ENCODE measurements around the gene PHF12.
A peak's percentile ranks its signal among the peaks of the same experiment; 100 is the strongest.

The PHF12 gene

GRCh38 chr17:28912938-28913333 lies 38.4 kb downstream of the PHF12 start:
- no peak for TF ChIP-seq CTCF (IDR thresholded peaks at IDR 0.05; ENCODE audit: control insufficient read depth, extremely low read depth, insufficient read depth)
- no peak for DNase-seq (ENCODE audit: low read depth)
- no peak overlapping the region for H3K4me3 ChIP-seq (ENCODE audit: low read depth, low read length)

GRCh38 chr17:28912281-28912937 lies 38.9 kb downstream of the PHF12 start:
- H3K4me3 ChIP-seq (ENCODE audit: low read depth, low read length): no peak overlapping the region
- peak; percentile 20; the same call in 1 of the 2 replicates for TF ChIP-seq CTCF (IDR thresholded peaks at IDR 0.05; ENCODE audit: control insufficient read depth, extremely low read depth, insufficient read depth)
- DNase-seq (ENCODE audit: low read depth): no peak

- no peak for TF ChIP-seq CTCF (IDR thresholded peaks at IDR 0.05; ENCODE audit: control insufficient read depth, extremely low read depth, insufficient read depth)
- H3K4me3 ChIP-seq (ENCODE audit: low read depth, low read length): no peak overlapping the region
- DNase-seq (ENCODE audit: low read depth): no peak
These were observed 39.8 kb downstream of the PHF12 start for GRCh38 chr17:28911411-28912045.

GRCh38 chr17:28910534-28910933 lies 40.8 kb downstream of the PHF12 start:
- TF ChIP-seq CTCF (IDR thresholded peaks at IDR 0.05; ENCODE audit: control insufficient read depth, extremely low read depth, insufficient read depth): no peak
- no peak overlapping the region for H3K4me3 ChIP-seq (ENCODE audit: low read depth, low read length)
- no peak for DNase-seq (ENCODE audit: low read depth)

- DNase-seq (ENCODE audit: low read depth): peak; percentile 52
- H3K4me3 ChIP-seq (ENCODE audit: low read depth, low read length): no peak overlapping the region
- TF ChIP-seq CTCF (IDR thresholded peaks at IDR 0.05; ENCODE audit: control insufficient read depth, extremely low read depth, insufficient read depth): no peak
These were observed 42.6 kb downstream of the PHF12 start for GRCh38 chr17:28908640-28909167.

- TF ChIP-seq CTCF (IDR thresholded peaks at IDR 0.05; ENCODE audit: control insufficient read depth, extremely low read depth, insufficient read depth): no peak
These were observed 43.4 kb downstream of the PHF12 start for GRCh38 chr17:28907709-28908475.

More at GRCh38 chr17:28907709-28908475, 43.4 kb downstream of the PHF12 start:
- H3K4me3 ChIP-seq (ENCODE audit: low read depth, low read length): no peak overlapping the region
- no peak for DNase-seq (ENCODE audit: low read depth)
